B cell (primary cell): ENCODE data around the gene TNFRSF1A. TPM values are rescaled to one million over a fixed set of nuclear protein-coding genes. Genes with fewer than 3 reads are reported as not detected.

Source experiments
- ATAC-seq: fragments of 200-7000 bp; cut with Tn5 transposase; one replicate; pipeline ENCODE4 v1.10.0; 2021; ENCODE audit warnings: low read depth, mild to moderate bottlenecking, moderate number of reproducible peaks, moderate library complexity
- CTCF ChIA-PET: fragments of 350-600 bp; sonication (Branson Sonifier 250); formaldehyde crosslinking; loops from one replicate; lab custom pipeline; 2021; ENCODE audit warnings: antibody characterized with exemption, inconsistent platforms; lab: Charles Lee
- POLR2A ChIA-PET: fragments of 350-600 bp; sonication (Branson Sonifier 250); formaldehyde crosslinking; loops from one replicate; lab custom pipeline; 2021; ENCODE audit warnings: antibody characterized with exemption; lab: Charles Lee
- DNase-seq: peaks from one replicate; pipeline ENCODE4 v3.0.0; 2013
- H2AFZ ChIP-seq: 2 replicates; pipeline ENCODE4 v1.6.1; 2012; ENCODE audit warnings: mild to moderate bottlenecking, low read depth, low read length; ENCODE audit not compliant: insufficient read depth, poor library complexity, severe bottlenecking
- H3K27ac ChIP-seq, 2 donors: 1 replicate in 1 of 2; 2 replicates in 1 of 2; pipeline ENCODE4 v1.5.1; 2012 to 2013; ENCODE audit warnings: low read length in 2 of 2, mild to moderate bottlenecking in 2 of 2, moderate library complexity in 1 of 2
- H3K27me3 ChIP-seq, 4 experiments: fragments of 200-600 bp in 1 of 4; sonication (generic) in 1 of 4; replicated peaks in 1 of 4; 1 replicate in 2 of 4; 2 replicates in 2 of 4; pipeline versions ENCODE4 v1.6.1 to v1.7.0; 2013 to 2016; ENCODE audit warnings: low read length in 3 of 4, mild to moderate bottlenecking in 2 of 4, mixed read lengths in 1 of 4, moderate library complexity in 1 of 4; ENCODE audit not compliant: insufficient read depth in 4 of 4, control insufficient read depth in 3 of 4; ENCODE audit errors: control extremely low read depth in 1 of 4
- H3K36me3 ChIP-seq, 2 experiments: replicated peaks in 1 of 2; 1 replicate in 1 of 2; 2 replicates in 1 of 2; pipeline versions ENCODE4 v1.6.1 to v1.7.1; 2013; ENCODE audit warnings: low read length in 1 of 2; ENCODE audit not compliant: insufficient read depth in 2 of 2, control insufficient read depth in 1 of 2; ENCODE audit errors: control extremely low read depth in 1 of 2, extremely low read depth in 1 of 2
- H3K4me1 ChIP-seq, 2 donors: fragments of 200-600 bp in 1 of 2; sonication (generic) in 1 of 2; 1 replicate in 1 of 2; 2 replicates in 1 of 2; pipeline versions ENCODE4 v1.5.1 to v1.6.1; 2013 to 2017; ENCODE audit warnings: low read length in 2 of 2; ENCODE audit not compliant: control insufficient read depth in 2 of 2, insufficient read depth in 2 of 2
- H3K4me2 ChIP-seq: replicated peaks from 2 replicates; pipeline ENCODE3; 2012; ENCODE audit warnings: mild to moderate bottlenecking, low read depth, low read length; ENCODE audit not compliant: poor library complexity, severe bottlenecking
- H3K4me3 ChIP-seq, 5 experiments: fragments of 200-600 bp in 1 of 5; sonication (generic) in 1 of 5; 1 replicate in 3 of 5; 2 replicates in 2 of 5; pipeline versions ENCODE4 v1.5.1 to v1.7.0; 2011 to 2016; ENCODE audit warnings: low read length in 4 of 5, mild to moderate bottlenecking in 4 of 5, low read depth in 2 of 5, control low read depth in 1 of 5, moderate library complexity in 1 of 5; ENCODE audit not compliant: insufficient read depth in 1 of 5; ENCODE audit errors: control extremely low read depth in 1 of 5, extremely low read depth in 1 of 5
- H3K79me2 ChIP-seq: fragments of 200-600 bp; sonication (generic); one replicate; pipeline ENCODE4 v1.6.0; 2016; ENCODE audit warnings: low read length; ENCODE audit not compliant: control insufficient read depth, insufficient read depth
- H3K9ac ChIP-seq: fragments of 200-600 bp; sonication (generic); 2 replicates; pipeline ENCODE4 v1.6.1; 2017; ENCODE audit warnings: mild to moderate bottlenecking, low read length, moderate library complexity
- H3K9me3 ChIP-seq, 3 donors: one replicate each; pipeline versions ENCODE4 v1.6.1 to v1.7.1; 2013; ENCODE audit warnings: low read length in 2 of 3; ENCODE audit not compliant: control insufficient read depth in 2 of 3, insufficient read depth in 1 of 3; ENCODE audit errors: control extremely low read depth in 1 of 3
- H4K20me1 ChIP-seq: 2 replicates; pipeline ENCODE4 v1.6.0; 2012; ENCODE audit warnings: mild to moderate bottlenecking, low read length; ENCODE audit not compliant: insufficient read depth, control insufficient read depth, poor library complexity, severe bottlenecking
- H3K27ac Mint-ChIP-seq: one replicate; pipeline ENCODE4 v1.8.0; 2021; ENCODE audit warnings: mixed read lengths
- H3K27me3 Mint-ChIP-seq: one replicate; pipeline ENCODE4 v1.8.0; 2021; ENCODE audit warnings: mixed read lengths
- H3K4me1 Mint-ChIP-seq: one replicate; pipeline ENCODE4 v1.8.0; 2021; ENCODE audit warnings: mixed read lengths
- H3K4me3 Mint-ChIP-seq: one replicate; pipeline ENCODE4 v1.8.0; 2021; ENCODE audit warnings: mixed read lengths
- H3K9me3 Mint-ChIP-seq: one replicate; pipeline ENCODE4 v1.8.0; 2022; ENCODE audit warnings: mixed read lengths; ENCODE audit not compliant: insufficient read depth
- EZH2 ChIP-seq: IDR thresholded peaks from 2 replicates; pipeline ENCODE4 v1.6.1; 2012; ENCODE audit warnings: borderline replicate concordance, low read depth, mild to moderate bottlenecking, moderate library complexity, low read length; ENCODE audit not compliant: insufficient read depth, poor library complexity, severe bottlenecking
- WGBS: methylation state at CpG from one replicate; pipeline ENCODE4 v1.1.5; 2013; ENCODE audit warnings: missing lambda C conversion rate; ENCODE audit not compliant: insufficient coverage; 5-methylcytosine and 5-hydroxymethylcytosine counted together
- intact Hi-C: fragments of 100-400 bp; cut with micrococcal nuclease; formaldehyde crosslinking; loops from one replicate; pipeline ENCODE4 v1.10.0; 2022
- polyA plus RNA-seq: library from polyadenylated mRNA; depleted of rRNA; stranded (reverse); fragments of >200 nt; gene quantifications from 2 replicates; pipeline ENCODE4 v1.2.3, GENCODE V29; 2012
- total RNA-seq, 2 donors: library from RNA; stranded (reverse); fragments of 120-200 nt in 1 of 2; gene quantifications; 1 replicate in 1 of 2; 2 replicates in 1 of 2; pipeline versions ENCODE4 v1.2.3 to v1.2.4, GENCODE V29; 2013 to 2022
- TF ChIP-seq, protein P1 (sequence below): fragments of 200-600 bp; IDR thresholded peaks from one replicate; pipeline ENCODE4 v1.8.0; 2022; ENCODE audit warnings: antibody characterized with exemption, mild to moderate bottlenecking

TNFRSF1A gene
- total and polyA plus RNA-seq, 2 donors (not counting 1 experiment from before 2014, with no cell fraction given): 0.59 to 1.6 TPM

DNA sequence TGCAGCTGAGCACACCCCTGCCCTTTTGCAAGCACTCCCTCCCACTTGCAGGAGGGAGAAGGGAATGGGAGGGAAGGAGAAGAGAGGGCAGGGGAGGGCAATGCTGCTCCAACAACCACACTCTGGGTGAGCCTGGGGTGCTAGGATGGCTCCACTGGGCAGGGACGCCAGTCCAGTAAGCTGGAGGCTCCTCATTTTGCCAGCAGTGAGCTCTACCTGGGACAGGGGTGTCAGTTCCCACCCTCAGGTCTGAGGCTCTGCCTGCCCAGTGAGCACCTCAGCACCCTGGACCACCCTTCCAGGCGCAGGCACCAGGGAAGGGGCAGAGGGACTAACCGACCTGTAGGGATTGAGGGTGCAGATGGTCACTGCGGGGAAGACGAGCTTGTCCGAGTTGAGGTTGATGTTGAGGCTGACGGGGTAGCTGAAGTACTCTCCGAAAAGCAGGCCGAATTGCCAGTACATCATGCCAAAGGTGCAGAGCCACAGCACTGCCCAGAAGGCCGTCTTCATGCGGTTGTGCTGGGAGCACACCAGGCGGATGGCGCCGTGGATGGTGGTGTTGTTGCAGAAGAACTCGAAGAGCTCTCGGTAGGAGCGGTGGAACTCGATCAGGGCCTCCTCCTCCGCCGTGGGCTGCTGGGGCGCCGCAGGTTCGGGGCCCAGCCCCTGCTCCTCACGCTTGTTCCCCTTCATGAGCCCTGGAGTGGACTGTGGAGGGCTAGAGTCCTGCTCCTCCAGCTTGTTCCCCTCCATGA is 32.3 kb upstream of the TNFRSF1A start:
- WGBS: 94% methylated on average over 24 of the region's 24 CpGs
- Mint-ChIP-seq H3K27ac (no peak overlapping the region), H3K9me3 (no peaks in the 10 kb centered on the region), H3K4me3 (no peak overlapping the region), H3K27me3 (peaks cover 59% of the 10 kb centered on the region), H3K4me1 (no peaks in the 10 kb centered on the region)
- H4K20me1 ChIP-seq: no peaks in the 10 kb centered on the region
- ATAC-seq: no peak
- CTCF ChIA-PET: no interaction called here
- H2AFZ ChIP-seq: no peak overlapping the region
- H3K27ac ChIP-seq: no peak overlapping the region
- DNase-seq: no peak
- H3K4me3 ChIP-seq: no peak overlapping the region
- no peaks in the 10 kb centered on the region for H3K36me3 ChIP-seq
- intact Hi-C loops: no loop called here
- H3K9ac ChIP-seq: no peak overlapping the region
- H3K4me1 ChIP-seq: no peaks in the 10 kb centered on the region
- H3K4me2 ChIP-seq: no peak overlapping the region
- H3K27me3 ChIP-seq: peaks cover 0 to 48% (median 19%) of the 10 kb centered on the region in 4 experiments
- H3K9me3 ChIP-seq: peaks cover 0 to 3% (median 0%) of the 10 kb centered on the region in 3 donors
- H3K79me2 ChIP-seq: no peaks in the 10 kb centered on the region
- no peak for TF ChIP-seq EZH2
- TF ChIP-seq, protein P1, sequence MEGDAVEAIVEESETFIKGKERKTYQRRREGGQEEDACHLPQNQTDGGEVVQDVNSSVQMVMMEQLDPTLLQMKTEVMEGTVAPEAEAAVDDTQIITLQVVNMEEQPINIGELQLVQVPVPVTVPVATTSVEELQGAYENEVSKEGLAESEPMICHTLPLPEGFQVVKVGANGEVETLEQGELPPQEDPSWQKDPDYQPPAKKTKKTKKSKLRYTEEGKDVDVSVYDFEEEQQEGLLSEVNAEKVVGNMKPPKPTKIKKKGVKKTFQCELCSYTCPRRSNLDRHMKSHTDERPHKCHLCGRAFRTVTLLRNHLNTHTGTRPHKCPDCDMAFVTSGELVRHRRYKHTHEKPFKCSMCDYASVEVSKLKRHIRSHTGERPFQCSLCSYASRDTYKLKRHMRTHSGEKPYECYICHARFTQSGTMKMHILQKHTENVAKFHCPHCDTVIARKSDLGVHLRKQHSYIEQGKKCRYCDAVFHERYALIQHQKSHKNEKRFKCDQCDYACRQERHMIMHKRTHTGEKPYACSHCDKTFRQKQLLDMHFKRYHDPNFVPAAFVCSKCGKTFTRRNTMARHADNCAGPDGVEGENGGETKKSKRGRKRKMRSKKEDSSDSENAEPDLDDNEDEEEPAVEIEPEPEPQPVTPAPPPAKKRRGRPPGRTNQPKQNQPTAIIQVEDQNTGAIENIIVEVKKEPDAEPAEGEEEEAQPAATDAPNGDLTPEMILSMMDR: no peak
- POLR2A ChIA-PET: no interaction called here

DNA sequence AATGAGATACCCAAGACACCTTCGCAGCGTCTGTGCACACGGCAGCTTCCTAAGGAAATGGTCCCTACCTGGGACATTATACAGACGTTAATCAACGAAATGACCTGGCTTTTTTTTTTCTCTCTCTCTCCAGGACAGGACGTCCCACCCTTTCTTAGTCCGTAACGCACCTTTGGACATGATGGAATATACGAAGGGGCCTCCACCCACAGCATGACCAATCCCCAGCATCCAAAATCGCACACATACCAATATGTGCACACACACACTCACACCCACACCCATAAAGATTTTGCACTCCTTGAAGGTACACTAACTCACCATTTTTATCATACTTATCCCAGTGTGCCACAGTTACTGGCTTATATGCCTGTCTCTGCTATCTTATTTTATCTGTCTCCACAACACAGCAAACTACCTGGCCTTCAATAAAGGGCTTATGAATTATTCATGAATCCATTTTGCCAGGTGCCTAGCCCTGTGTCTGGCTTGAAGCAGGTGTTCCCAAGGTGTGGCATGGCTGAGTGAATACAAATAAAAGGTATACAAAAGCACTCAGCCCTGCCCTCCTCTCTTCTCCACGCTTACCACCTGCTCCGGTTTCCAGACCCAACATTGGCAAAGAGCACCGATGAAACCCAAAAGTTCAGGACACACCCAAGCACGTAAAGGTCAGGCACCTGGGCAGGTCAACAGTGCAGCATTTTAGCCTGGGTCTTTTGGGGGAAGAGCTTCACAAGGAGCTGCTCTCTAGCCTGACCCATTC is 31.3 kb upstream of the TNFRSF1A start:
- WGBS: 75% methylated on average over 12 of the region's 14 CpGs
- Histone ChIP-seq H3K4me1 (peaks cover under 1 to 1% of the 10 kb centered on the region in 2 donors), H4K20me1 (no peaks in the 10 kb centered on the region), H3K4me2 (no peak overlapping the region), H3K9ac (no peak overlapping the region), H3K4me3 (no peak overlapping the region), H3K27ac (no peak overlapping the region), H2AFZ (no peak overlapping the region), H3K27me3 (peaks cover 0 to 48% (median 19%) of the 10 kb centered on the region in 4 experiments), H3K79me2 (no peaks in the 10 kb centered on the region), H3K9me3 (peaks cover 0 to 3% (median 0%) of the 10 kb centered on the region in 3 donors), H3K36me3 (no peaks in the 10 kb centered on the region)
- Mint-ChIP-seq H3K4me3 (no peak overlapping the region), H3K27me3 (peaks cover 56% of the 10 kb centered on the region), H3K27ac (no peak overlapping the region), H3K4me1 (no peaks in the 10 kb centered on the region), H3K9me3 (no peaks in the 10 kb centered on the region)
- TF ChIP-seq EZH2: no peak
- TF ChIP-seq, protein P1: no peak
- DNase-seq (no peak), ATAC-seq (no peak)
- intact Hi-C loops: no loop called here
- CTCF ChIA-PET: no interaction called here
- POLR2A ChIA-PET: no interaction called here
